ENCODE measurements around the gene RNF114.
"Not testable (repeated sequence)": the region's sequence is repeated elsewhere in the genome, so short reads cannot be mapped to it uniquely, and the experiment has no call there.

Gene RNF114

DNA sequence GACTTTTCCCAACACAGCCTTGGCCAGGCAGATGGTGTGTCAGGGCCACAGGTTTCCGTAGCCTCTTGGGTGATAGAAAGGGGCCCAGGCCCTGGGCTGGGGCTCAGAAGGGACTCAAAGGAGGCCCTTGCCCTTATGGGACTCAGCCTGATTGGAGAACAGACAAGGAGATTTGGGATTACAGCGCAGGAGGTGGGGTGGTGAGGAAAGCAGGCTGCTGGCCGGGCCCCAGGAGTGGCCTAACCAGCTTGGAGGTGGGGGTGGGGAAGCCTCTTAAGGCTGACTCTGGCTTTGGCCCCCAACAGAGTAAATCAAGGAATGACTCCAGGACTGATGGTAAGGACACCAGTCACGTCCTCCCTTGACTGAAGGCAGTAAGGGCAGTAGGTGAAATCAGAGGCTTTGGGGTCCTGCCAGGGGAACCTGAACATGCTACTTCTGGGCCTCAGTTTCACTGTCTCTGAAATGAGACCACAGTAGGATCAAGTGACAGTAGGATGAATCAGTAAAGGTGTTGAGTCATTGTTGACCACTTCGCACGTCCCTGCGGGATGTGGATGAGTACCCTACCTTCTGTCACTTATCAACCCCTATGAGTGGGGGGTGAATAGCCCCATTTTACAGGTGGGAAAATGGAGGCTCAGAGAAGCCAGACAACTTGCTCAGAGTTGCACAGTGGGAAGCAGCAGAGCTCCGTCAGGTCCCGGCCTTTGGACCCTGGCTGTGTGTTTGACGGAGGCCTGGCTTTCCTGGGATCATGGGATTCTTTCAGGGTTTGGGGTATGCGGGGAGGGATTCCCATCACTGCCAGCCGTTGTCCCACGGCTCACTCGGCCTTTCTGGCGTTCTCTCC, 51.0 kb downstream of the RNF114 start:
- no peak for FAIRE-seq

GRCh38 chr20:49987868-49988690, 51.9 kb downstream of the RNF114 start:
- no peak for FAIRE-seq

DNA sequence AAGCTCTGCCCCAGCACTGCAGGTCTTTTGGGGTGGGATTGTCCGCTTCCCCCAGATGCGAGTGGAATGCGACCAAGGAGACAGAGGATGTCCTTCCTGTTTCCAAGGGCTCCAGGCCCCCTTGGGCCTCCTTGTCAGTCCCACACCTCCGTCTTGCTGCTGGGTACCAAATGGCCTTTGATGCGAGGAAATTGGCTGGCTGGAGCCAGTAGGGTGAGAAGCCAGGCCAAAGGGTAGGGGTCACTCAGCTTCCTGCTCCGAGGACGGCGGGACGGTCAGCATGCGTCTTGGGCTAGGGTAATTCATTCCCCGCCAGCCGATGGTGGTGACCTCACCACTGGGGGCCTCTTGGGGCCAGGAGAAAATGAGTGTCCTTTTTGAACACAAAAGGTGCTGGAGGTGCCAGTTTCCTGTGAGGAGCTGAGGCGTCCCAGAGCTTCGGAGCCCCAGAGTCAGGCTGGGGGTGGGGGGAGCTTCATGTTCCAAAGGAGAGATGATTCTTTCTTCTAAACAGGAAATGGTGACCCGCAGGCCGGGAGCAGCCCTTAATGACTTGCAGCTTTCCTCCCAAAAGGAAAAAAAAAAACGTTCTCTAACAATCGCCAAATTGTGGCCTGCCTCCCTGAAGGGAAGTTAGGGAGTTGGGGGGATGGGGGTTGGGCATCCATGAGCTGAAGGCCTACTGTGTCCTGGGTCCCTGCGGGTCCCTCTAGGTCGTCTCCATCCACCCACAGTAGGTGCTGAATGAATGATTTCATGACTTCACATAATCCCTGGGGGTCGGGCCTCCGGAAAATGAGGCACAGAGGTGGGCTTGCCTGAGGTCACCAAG, 53.3 kb downstream of the RNF114 start:
- no peak for FAIRE-seq

- no peak for FAIRE-seq
Observed at GRCh38 chr20:49990271-49990720, 54.1 kb downstream of the RNF114 start.

GRCh38 chr20:49993301-49993751, 57.1 kb downstream of the RNF114 start:
- no peak for FAIRE-seq

DNA sequence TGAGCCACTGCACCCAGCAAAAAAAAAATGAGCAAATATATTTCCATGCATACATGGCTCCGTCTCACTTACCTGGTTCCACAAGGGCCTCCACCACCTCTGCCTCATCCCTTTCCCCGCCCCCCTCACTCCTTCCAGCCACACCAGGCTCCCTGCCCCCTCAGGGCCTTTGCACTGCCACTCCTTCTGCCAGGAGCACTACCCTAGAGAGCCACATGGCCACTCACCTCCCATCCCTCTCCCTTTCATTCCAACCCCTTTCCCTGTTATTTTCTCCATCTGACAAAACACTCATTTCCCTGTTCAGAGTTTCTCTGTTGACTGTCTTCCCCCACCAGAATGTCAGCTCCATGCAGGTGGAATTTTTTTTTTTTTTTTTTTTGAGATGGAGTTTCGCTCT, 59.4 kb downstream of the RNF114 start:
- FAIRE-seq: no peak

DNA sequence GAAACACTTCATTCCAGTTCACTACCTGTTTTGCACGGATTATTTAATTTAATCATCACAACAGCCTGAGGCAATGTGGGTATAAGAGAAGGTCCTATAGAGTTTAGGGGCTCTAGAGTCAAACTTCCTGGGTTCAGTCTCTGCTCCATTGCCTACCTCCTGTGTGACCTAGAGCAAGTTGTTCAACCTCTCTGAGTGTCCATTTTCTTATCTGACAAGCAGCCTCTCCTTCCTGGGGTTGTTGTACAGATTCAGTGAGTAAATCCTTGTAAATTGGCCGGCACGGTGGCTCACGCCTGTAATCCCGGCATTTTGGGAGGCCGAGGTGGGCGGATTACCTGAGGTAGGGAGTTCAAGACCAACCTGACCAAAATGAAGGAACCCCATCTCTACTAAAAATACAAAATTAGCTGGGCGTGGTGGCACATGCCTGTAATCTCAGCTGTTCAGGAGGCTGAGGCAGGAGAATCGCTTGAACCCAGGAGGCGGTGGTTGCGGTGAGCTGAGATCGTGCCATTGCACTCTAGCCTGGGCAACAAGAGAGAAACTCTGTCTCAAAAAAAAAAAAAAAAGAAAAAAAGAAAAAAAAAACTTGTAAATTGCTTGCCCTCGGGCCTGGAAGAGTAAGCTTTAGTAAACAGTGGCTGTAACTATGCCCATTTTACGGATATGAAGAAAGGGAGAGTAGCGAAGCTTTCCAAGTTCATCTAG, 62.4 kb downstream of the RNF114 start:
- not testable (repeated sequence) for FAIRE-seq

DNA sequence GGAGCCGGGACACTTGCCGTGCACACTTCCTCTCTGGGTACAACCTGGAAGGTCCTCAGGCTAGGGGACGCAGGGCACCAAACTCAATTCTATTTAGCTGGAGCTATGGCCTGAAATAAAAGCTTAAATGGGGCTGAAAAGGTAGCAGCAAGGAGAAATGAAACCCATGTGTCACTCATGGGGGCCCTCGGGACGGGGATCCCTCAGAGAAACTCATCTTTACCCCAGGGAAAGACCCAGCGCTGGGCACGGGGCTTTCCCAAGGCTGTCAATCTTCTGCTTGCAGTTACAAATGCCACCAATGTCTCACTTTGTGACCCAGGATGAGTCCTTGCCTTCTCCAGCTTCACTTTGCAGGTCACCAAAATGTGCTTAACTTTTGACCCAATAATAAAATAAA, 63.1 kb downstream of the RNF114 start:
- FAIRE-seq: no peak

DNA sequence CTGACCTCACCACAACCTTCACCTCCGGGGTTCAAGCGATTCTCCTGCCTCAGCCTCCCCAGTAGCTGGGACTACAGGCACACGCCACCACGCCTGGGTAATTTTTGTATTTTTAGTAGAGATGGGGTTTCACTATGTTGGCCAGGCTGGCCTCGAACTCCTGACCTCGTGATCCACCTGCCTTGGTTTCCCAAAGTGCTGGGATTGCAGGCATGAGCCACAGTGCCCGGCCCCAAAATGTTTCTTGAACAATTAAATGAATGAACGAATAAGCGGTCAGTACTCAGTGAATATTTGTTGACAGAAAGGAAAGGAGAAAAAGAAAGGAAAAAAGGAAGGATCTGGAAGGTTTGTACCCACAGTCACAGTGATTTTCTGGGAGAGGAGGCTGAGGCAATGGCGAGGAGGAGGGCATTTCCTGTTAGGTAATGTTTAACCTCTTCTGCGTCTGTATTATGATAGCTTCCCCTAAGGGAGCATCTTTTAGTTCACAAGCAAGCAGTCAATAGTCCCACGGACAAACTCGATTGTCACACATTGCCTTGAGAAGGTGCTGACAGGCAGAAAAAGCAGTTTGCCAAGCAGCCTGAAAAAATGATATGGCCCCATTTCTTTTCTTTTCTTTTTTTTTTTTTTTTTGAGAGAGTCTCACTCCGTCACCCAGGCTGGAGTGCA, 64.5 kb downstream of the RNF114 start:
- not testable (repeated sequence) for FAIRE-seq

DNA sequence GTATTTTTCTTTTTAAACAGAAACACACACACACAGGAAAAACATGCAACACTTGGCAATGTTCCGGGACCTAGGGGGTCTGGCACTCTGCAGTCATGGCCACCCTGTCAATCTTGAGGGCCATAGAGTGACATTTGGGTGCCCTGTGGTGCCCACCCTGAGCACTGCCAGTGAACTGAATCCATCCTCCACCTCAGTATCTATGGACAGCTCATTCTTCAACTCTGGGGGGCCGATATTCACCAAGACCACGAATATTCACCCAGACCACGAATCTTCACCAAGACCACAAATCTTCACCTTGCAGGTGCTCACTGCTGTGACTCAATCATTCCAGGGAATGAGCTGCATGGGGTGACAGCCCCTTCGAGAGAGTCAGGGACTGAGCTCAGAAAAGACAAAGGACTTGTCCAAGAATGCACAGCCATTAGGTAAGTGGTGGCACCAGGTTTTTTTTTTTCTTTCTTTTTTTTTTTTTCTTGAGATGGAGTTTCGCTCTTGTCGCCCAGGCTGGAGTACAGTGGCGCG, 65.7 kb downstream of the RNF114 start:
- no peak for FAIRE-seq

GRCh38 chr20:50003253-50003656, 67.1 kb downstream of the RNF114 start:
- no peak for FAIRE-seq
